ENCODE results near the gene RPS23. TPM values are rescaled to one million over a fixed set of nuclear protein-coding genes. Genes with fewer than 3 reads are reported as not detected.

The RPS23 gene
- total RNA-seq, 1 experiment from 2014 or later = 2,213 TPM

DNA sequence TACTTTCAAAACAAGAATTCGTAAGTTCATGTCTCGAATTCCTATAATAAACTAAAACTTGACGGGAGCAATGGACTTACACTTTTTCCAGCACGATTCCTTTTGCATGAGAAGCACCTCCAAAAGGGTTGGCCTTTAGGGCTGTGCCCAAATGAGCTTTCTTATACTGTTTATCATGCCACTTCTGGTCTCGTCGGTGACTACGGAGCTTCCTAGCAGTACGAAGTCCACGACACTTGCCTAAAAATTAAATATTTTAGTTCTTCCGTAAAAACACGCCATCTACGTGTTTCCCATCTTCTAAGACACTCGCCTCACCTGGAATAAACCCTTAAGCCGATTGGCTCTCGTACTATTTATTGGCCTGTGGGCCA lies 554 bp downstream of the RPS23 start:
- DNase-seq = no peak
- CTCF ChIA-PET = no interaction called here
- H3K36me3 Mint-ChIP-seq (ENCODE audit: insufficient read depth, unreplicated experiment) = peaks cover 60% of the 10 kb centered on the region
- intact Hi-C loops (cut with micrococcal nuclease; ENCODE audit: unreplicated experiment) = no loop called here
- peak overlapping the region; percentile 87 for H3K4me3 Mint-ChIP-seq (ENCODE audit: unreplicated experiment)
- no peaks in the 10 kb centered on the region for H3K9me3 ChIP-seq
- H3K27me3 ChIP-seq (replicated peaks; ENCODE audit: control insufficient read depth, insufficient read depth, low read length) = no peaks in the 10 kb centered on the region
- 0 out of 2 replicates have a peak, but pooled peaks cover 3% of the 10 kb centered on the region for H3K4me1 ChIP-seq
- no peaks in the 10 kb centered on the region for H3K9me3 Mint-ChIP-seq (ENCODE audit: unreplicated experiment)
- H3K4me1 Mint-ChIP-seq (ENCODE audit: low read depth, unreplicated experiment) = peaks cover 13% of the 10 kb centered on the region
- no peaks in the 10 kb centered on the region for H3K27me3 Mint-ChIP-seq (ENCODE audit: insufficient read depth, unreplicated experiment)
- TF ChIP-seq, protein P1, sequence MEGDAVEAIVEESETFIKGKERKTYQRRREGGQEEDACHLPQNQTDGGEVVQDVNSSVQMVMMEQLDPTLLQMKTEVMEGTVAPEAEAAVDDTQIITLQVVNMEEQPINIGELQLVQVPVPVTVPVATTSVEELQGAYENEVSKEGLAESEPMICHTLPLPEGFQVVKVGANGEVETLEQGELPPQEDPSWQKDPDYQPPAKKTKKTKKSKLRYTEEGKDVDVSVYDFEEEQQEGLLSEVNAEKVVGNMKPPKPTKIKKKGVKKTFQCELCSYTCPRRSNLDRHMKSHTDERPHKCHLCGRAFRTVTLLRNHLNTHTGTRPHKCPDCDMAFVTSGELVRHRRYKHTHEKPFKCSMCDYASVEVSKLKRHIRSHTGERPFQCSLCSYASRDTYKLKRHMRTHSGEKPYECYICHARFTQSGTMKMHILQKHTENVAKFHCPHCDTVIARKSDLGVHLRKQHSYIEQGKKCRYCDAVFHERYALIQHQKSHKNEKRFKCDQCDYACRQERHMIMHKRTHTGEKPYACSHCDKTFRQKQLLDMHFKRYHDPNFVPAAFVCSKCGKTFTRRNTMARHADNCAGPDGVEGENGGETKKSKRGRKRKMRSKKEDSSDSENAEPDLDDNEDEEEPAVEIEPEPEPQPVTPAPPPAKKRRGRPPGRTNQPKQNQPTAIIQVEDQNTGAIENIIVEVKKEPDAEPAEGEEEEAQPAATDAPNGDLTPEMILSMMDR (IDR thresholded peaks at IDR 0.05; ENCODE audit: insufficient read depth in 1 of 2, low read depth in 1 of 2, low read length in 1 of 2, severe bottlenecking in 1 of 2, unreplicated experiment in 1 of 2) = no peak
- H3K4me3 ChIP-seq (ENCODE audit: low read depth, low read length) = peak overlapping the region; percentile 85
- BruUV-seq (replicated peaks) = no TSS peak
- POLR2A ChIA-PET = interaction anchor here (0.8 to 1.0 kb wide), 2 partner anchors 426 to 800 kb away, joined by 3 read pairs; partner anchors contain the start of genes TMEM167A and XRCC4
- H3K36me3 ChIP-seq (ENCODE audit: control insufficient read depth, insufficient read depth, low read length) = peaks cover 6% of the 10 kb centered on the region
- peak overlapping the region; percentile 99 for H3K27ac Mint-ChIP-seq (ENCODE audit: unreplicated experiment)

- Mint-ChIP-seq H3K27me3 (ENCODE audit: insufficient read depth, unreplicated experiment) (no peaks in the 10 kb centered on the region), H3K4me1 (ENCODE audit: low read depth, unreplicated experiment) (peaks cover 13% of the 10 kb centered on the region), H3K36me3 (ENCODE audit: insufficient read depth, unreplicated experiment) (peaks cover 66% of the 10 kb centered on the region), H3K9me3 (ENCODE audit: unreplicated experiment) (peaks cover 2% of the 10 kb centered on the region), H3K27ac (ENCODE audit: unreplicated experiment) (peak overlapping the region; percentile 99), H3K4me3 (ENCODE audit: unreplicated experiment) (peak overlapping the region; percentile 87)
- H3K36me3 ChIP-seq (ENCODE audit: control insufficient read depth, insufficient read depth, low read length) = peaks cover 6% of the 10 kb centered on the region
- TF ChIP-seq, protein P1 (IDR thresholded peaks at IDR 0.05; ENCODE audit: insufficient read depth in 1 of 2, low read depth in 1 of 2, low read length in 1 of 2, severe bottlenecking in 1 of 2, unreplicated experiment in 1 of 2) = no peak
- intact Hi-C loops (cut with micrococcal nuclease; ENCODE audit: unreplicated experiment) = no loop called here
- CTCF ChIA-PET = no interaction called here
- H3K9me3 ChIP-seq = no peaks in the 10 kb centered on the region
- DNase-seq = no peak
- peak overlapping the region; percentile 85 for H3K4me3 ChIP-seq (ENCODE audit: low read depth, low read length)
- no peaks in the 10 kb centered on the region for H3K27me3 ChIP-seq (replicated peaks; ENCODE audit: control insufficient read depth, insufficient read depth, low read length)
- POLR2A ChIA-PET = interaction anchor here (0.8 to 1.0 kb wide), 2 partner anchors 425 to 801 kb away, joined by 3 read pairs; partner anchors contain the start of genes TMEM167A and XRCC4
- TSS peak; percentile 53 for BruUV-seq (replicated peaks)
- H3K4me1 ChIP-seq = 0 out of 2 replicates have a peak, but pooled peaks cover 3% of the 10 kb centered on the region
These were observed 1.1 kb downstream of the RPS23 start for GRCh38 chr5:82276800-82277612.

- Mint-ChIP-seq H3K36me3 (ENCODE audit: insufficient read depth, unreplicated experiment) (peaks cover 78% of the 10 kb centered on the region), H3K4me3 (ENCODE audit: unreplicated experiment) (peak overlapping the region; percentile 12), H3K27ac (ENCODE audit: unreplicated experiment) (no peak overlapping the region), H3K4me1 (ENCODE audit: low read depth, unreplicated experiment) (peaks cover 11% of the 10 kb centered on the region), H3K27me3 (ENCODE audit: insufficient read depth, unreplicated experiment) (no peaks in the 10 kb centered on the region), H3K9me3 (ENCODE audit: unreplicated experiment) (peaks cover 8% of the 10 kb centered on the region)
- intact Hi-C loops (cut with micrococcal nuclease; ENCODE audit: unreplicated experiment) = no loop called here
- Histone ChIP-seq H3K9me3 (no peaks in the 10 kb centered on the region), H3K27me3 (replicated peaks; ENCODE audit: control insufficient read depth, insufficient read depth, low read length) (no peaks in the 10 kb centered on the region), H3K36me3 (ENCODE audit: control insufficient read depth, insufficient read depth, low read length) (peaks cover 6% of the 10 kb centered on the region), H3K4me3 (ENCODE audit: low read depth, low read length) (no peak overlapping the region), H3K4me1 (0 out of 2 replicates have a peak, but pooled peaks cover 3% of the 10 kb centered on the region)
- TF ChIP-seq, protein P1 (IDR thresholded peaks at IDR 0.05; ENCODE audit: insufficient read depth in 1 of 2, low read depth in 1 of 2, low read length in 1 of 2, severe bottlenecking in 1 of 2, unreplicated experiment in 1 of 2) = no peak
- no TSS peak for BruUV-seq (replicated peaks)
- ChIA-PET CTCF (no interaction called here), POLR2A (no interaction called here)
- no peak for DNase-seq
These were observed 2.9 kb downstream of the RPS23 start for GRCh38 chr5:82275216-82275664.

Measured in Caco-2 (cell line).